Middle frontal gyrus (tissue), 1 donor: ENCODE measurements around the gene BCKDHB.
"Not testable (repeated sequence)": the region's sequence is repeated elsewhere in the genome, so short reads cannot be mapped to it uniquely, and the experiment has no call there.

Experiments
- DNase-seq: peaks from one replicate; pipeline ENCODE4 v3.0.0-alpha.2; 2015; ENCODE audit warnings: low spot score; ENCODE audit errors: extremely low spot score

The BCKDHB gene

GRCh38 chr6:80254716-80255115, 148.2 kb downstream of the BCKDHB start:
- no peak for DNase-seq

- DNase-seq, result no peak
These were observed 150.2 kb downstream of the BCKDHB start for GRCh38 chr6:80256691-80257090.

- no peak for DNase-seq
These were observed 152.6 kb downstream of the BCKDHB start for GRCh38 chr6:80259118-80259517.

GRCh38 chr6:80263585-80263984, 157.1 kb downstream of the BCKDHB start:
- DNase-seq, result no peak

- no peak for DNase-seq
These were observed 162.6 kb downstream of the BCKDHB start for GRCh38 chr6:80268865-80269730.

GRCh38 chr6:80271074-80271473, 164.6 kb downstream of the BCKDHB start:
- no peak for DNase-seq

- no peak for DNase-seq
These were observed 166.5 kb downstream of the BCKDHB start for GRCh38 chr6:80272988-80273387.

- no peak for DNase-seq
These were observed 170.4 kb downstream of the BCKDHB start for GRCh38 chr6:80276861-80277260.

- no peak for DNase-seq
These were observed 171.0 kb downstream of the BCKDHB start for GRCh38 chr6:80277501-80277900.

- no peak for DNase-seq
These were observed 174.0 kb downstream of the BCKDHB start for GRCh38 chr6:80280262-80281010.

GRCh38 chr6:80282913-80283554, 176.6 kb downstream of the BCKDHB start:
- no peak for DNase-seq

GRCh38 chr6:80287112-80287511, 180.6 kb downstream of the BCKDHB start:
- no peak for DNase-seq

GRCh38 chr6:80287607-80288006, 181.1 kb downstream of the BCKDHB start:
- DNase-seq, result no peak

- DNase-seq, result no peak
These were observed 183.3 kb downstream of the BCKDHB start for GRCh38 chr6:80289727-80290126.

GRCh38 chr6:80294531-80294930, 188.1 kb downstream of the BCKDHB start:
- not testable (repeated sequence) for DNase-seq

GRCh38 chr6:80302716-80303115, 196.2 kb downstream of the BCKDHB start:
- DNase-seq, result no peak

GRCh38 chr6:80304014-80304413, 197.5 kb downstream of the BCKDHB start:
- no peak for DNase-seq

GRCh38 chr6:80314531-80314930, 208.1 kb downstream of the BCKDHB start:
- no peak for DNase-seq

- no peak for DNase-seq
These were observed 210.3 kb downstream of the BCKDHB start for GRCh38 chr6:80316686-80317231.

GRCh38 chr6:80319196-80319595, 212.7 kb downstream of the BCKDHB start:
- DNase-seq, result no peak

- no peak for DNase-seq
These were observed 214.5 kb downstream of the BCKDHB start for GRCh38 chr6:80321011-80321410.

- DNase-seq, result no peak
These were observed 219.3 kb downstream of the BCKDHB start for GRCh38 chr6:80325742-80326141.
